Liver (tissue), 9 donors: ENCODE data around the gene LIMS1. TPM values are rescaled to one million over a fixed set of nuclear protein-coding genes. Genes with fewer than 3 reads are reported as not detected.

Source experiments
- DNase-seq: peaks from one replicate; pipeline ENCODE4 v3.0.0-alpha.2; 2017; ENCODE audit warnings: low spot score
- H3K27ac ChIP-seq, 2 donors: one replicate each; pipeline ENCODE4 v1.7.0; 2013; ENCODE audit warnings: inconsistent platforms in 2 of 2, low read length in 2 of 2, control low read depth in 1 of 2, low read depth in 1 of 2, mild to moderate bottlenecking in 1 of 2
- H3K27me3 ChIP-seq, 4 donors: one replicate each; pipeline versions ENCODE4 v1.6.1 to v1.7.0; 2013; ENCODE audit warnings: low read length in 3 of 4, inconsistent platforms in 1 of 4, mild to moderate bottlenecking in 1 of 4, moderate library complexity in 1 of 4; ENCODE audit not compliant: control insufficient read depth in 4 of 4, insufficient read depth in 4 of 4
- H3K36me3 ChIP-seq, 4 donors: one replicate each; pipeline versions ENCODE4 v1.6.1 to v1.7.0; 2013; ENCODE audit warnings: low read length in 3 of 4, mild to moderate bottlenecking in 3 of 4, low read depth in 1 of 4, moderate library complexity in 1 of 4; ENCODE audit not compliant: control insufficient read depth in 4 of 4, insufficient read depth in 3 of 4
- H3K4me1 ChIP-seq, 4 donors: one replicate each; pipeline versions ENCODE4 v1.6.1 to v1.7.0; 2013; ENCODE audit warnings: low read length in 3 of 4, mild to moderate bottlenecking in 3 of 4, moderate library complexity in 1 of 4; ENCODE audit not compliant: control insufficient read depth in 4 of 4, insufficient read depth in 4 of 4
- H3K4me3 ChIP-seq, 3 donors: one replicate each; pipeline versions ENCODE4 v1.6.1 to v1.7.0; 2013; ENCODE audit warnings: low read length in 3 of 3, control low read depth in 1 of 3, low read depth in 1 of 3, mild to moderate bottlenecking in 1 of 3
- H3K9ac ChIP-seq, 2 donors: one replicate each; pipeline ENCODE4 v1.7.0; 2013; ENCODE audit warnings: low read length in 2 of 2, mild to moderate bottlenecking in 2 of 2, moderate library complexity in 2 of 2, control low read depth in 1 of 2, low read depth in 1 of 2
- H3K9me3 ChIP-seq, 4 donors: one replicate each; pipeline versions ENCODE4 v1.6.1 to v1.7.0; 2013; ENCODE audit warnings: low read length in 3 of 4; ENCODE audit not compliant: control insufficient read depth in 4 of 4
- CTCF ChIP-seq: fragments of 150-350 bp; IDR thresholded peaks from 2 replicates; pipeline ENCODE4 v1.5.1; 2017; ENCODE audit warnings: improper control_type of control experiment, low read depth, low read length; ENCODE audit not compliant: missing input control
- EGR1 ChIP-seq, 2 donors: IDR thresholded peaks; 2 replicates each; pipeline ENCODE4 v1.6.1; 2016 to 2018; ENCODE audit warnings: antibody characterized with exemption in 2 of 2, low read depth in 2 of 2
- FOXA1 ChIP-seq: IDR thresholded peaks from 2 replicates; pipeline ENCODE4 v1.6.1; 2016; ENCODE audit warnings: antibody characterized with exemption
- GABPA ChIP-seq, 2 donors: IDR thresholded peaks in 1 of 2; conservative IDR thresholded peaks in 1 of 2; 2 replicates each; pipeline ENCODE4 v1.6.1; 2016; ENCODE audit warnings: antibody characterized with exemption in 2 of 2, mild to moderate bottlenecking in 1 of 2, moderate library complexity in 1 of 2
- HNF4A ChIP-seq, 2 donors: conservative IDR thresholded peaks; 2 replicates each; pipeline ENCODE4 v1.6.1; 2016; ENCODE audit warnings: antibody characterized with exemption in 2 of 2, mild to moderate bottlenecking in 2 of 2
- HNF4G ChIP-seq: IDR thresholded peaks from 2 replicates; pipeline ENCODE4 v1.6.1; 2016; ENCODE audit warnings: antibody characterized with exemption
- JUND ChIP-seq, 2 donors: IDR thresholded peaks; 2 replicates each; pipeline ENCODE4 v1.6.1; 2016; ENCODE audit warnings: antibody characterized with exemption in 2 of 2
- NR2F2 ChIP-seq: IDR thresholded peaks from 2 replicates; pipeline ENCODE4 v1.6.1; 2016; ENCODE audit warnings: antibody characterized with exemption
- RAD21 ChIP-seq, 2 donors: IDR thresholded peaks; 2 replicates each; pipeline ENCODE4 v1.6.1; 2016; ENCODE audit warnings: antibody characterized with exemption in 2 of 2, mild to moderate bottlenecking in 2 of 2
- RXRA ChIP-seq, 2 donors: IDR thresholded peaks; 2 replicates each; pipeline ENCODE4 v1.6.1; 2017 to 2018; ENCODE audit warnings: antibody characterized with exemption in 2 of 2, mild to moderate bottlenecking in 1 of 2
- SP1 ChIP-seq: IDR thresholded peaks from 2 replicates; pipeline ENCODE4 v1.6.1; 2018; ENCODE audit warnings: antibody characterized with exemption, mild to moderate bottlenecking
- TAF1 ChIP-seq: conservative IDR thresholded peaks from 2 replicates; pipeline ENCODE4 v1.6.1; 2016; ENCODE audit warnings: antibody characterized with exemption, mild to moderate bottlenecking
- YY1 ChIP-seq: IDR thresholded peaks from 2 replicates; pipeline ENCODE4 v1.6.1; 2016; ENCODE audit warnings: antibody characterized with exemption, mild to moderate bottlenecking
- WGBS: extraction: QIAGEN DNeasy Blood & Tissue Kit; methylation state at CpG from one replicate; pipeline ENCODE4 v1.1.7; 2013; 5-methylcytosine and 5-hydroxymethylcytosine counted together
- polyA plus RNA-seq, 2 donors: library from polyadenylated mRNA; stranded (reverse) in 1 of 2; unstranded in 1 of 2; fragments of 200-250 nt in 1 of 2; fragments of >200 nt in 1 of 2; fragmentation: Nextera tagmentation in 1 of 2; extraction: Ambion mirVana in 1 of 2; gene quantifications; one replicate each; pipeline versions ENCODE4 v1.2.1 to v1.2.3, GENCODE V29; 2013 to 2015
- total RNA-seq, 2 donors: library from RNA; depleted of rRNA; stranded (reverse); fragments of >200 nt; gene quantifications; one replicate each; pipeline ENCODE4 v1.2.3, GENCODE V29; 2014
- TF ChIP-seq, protein P1 (sequence below): IDR thresholded peaks from 2 replicates; pipeline ENCODE4 v1.6.1; 2016; ENCODE audit warnings: antibody characterized with exemption
- TF ChIP-seq, protein P2 (sequence below): IDR thresholded peaks from 2 replicates; pipeline ENCODE4 v1.6.1; 2016; ENCODE audit warnings: antibody characterized with exemption, mild to moderate bottlenecking
- TF ChIP-seq, protein P3 (sequence below): IDR thresholded peaks from 2 replicates; pipeline ENCODE4 v1.6.1; 2016; ENCODE audit warnings: antibody characterized with exemption
- TF ChIP-seq, protein P4 (sequence below): IDR thresholded peaks from 2 replicates; pipeline ENCODE4 v1.6.1; 2016; ENCODE audit warnings: antibody characterized with exemption
- donor health status: healthy.
- donor health status: healthy.
- donor health status: healthy.
- donor health status: healthy.
- donor health status: healthy.

LIMS1 gene
- total and polyA plus RNA-seq, 4 donors = 10.2 to 37.1 (median 22.1) TPM

DNA sequence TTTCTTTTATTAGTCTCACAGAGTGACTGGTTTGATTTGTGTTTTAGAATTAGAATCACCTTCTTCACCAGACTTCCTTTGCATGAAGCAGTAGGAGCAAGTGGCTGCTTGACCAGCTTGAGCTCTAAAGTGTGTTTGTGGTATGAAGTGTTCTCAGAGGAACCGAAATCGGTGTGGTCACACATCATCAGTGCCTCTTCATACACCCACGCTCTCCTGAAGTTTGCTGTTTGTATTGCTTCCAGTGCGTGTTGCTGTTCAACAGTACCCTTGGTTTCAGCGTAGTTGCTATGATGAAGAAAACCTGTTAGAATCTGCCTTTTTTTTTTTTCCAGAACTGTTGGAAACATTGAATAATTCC, 77.9 kb downstream of the LIMS1 start:
- no peak for DNase-seq
- H3K27ac ChIP-seq = no peak overlapping the region
- H3K27me3 ChIP-seq = no peaks in the 10 kb centered on the region
- H3K9me3 ChIP-seq = no peaks in the 10 kb centered on the region
- no peak overlapping the region for H3K9ac ChIP-seq
- WGBS = 86% methylated on average over 5 of the region's 5 CpGs
- H3K4me3 ChIP-seq = no peak overlapping the region
- no peaks in the 10 kb centered on the region for H3K4me1 ChIP-seq
- TF ChIP-seq, protein P1, sequence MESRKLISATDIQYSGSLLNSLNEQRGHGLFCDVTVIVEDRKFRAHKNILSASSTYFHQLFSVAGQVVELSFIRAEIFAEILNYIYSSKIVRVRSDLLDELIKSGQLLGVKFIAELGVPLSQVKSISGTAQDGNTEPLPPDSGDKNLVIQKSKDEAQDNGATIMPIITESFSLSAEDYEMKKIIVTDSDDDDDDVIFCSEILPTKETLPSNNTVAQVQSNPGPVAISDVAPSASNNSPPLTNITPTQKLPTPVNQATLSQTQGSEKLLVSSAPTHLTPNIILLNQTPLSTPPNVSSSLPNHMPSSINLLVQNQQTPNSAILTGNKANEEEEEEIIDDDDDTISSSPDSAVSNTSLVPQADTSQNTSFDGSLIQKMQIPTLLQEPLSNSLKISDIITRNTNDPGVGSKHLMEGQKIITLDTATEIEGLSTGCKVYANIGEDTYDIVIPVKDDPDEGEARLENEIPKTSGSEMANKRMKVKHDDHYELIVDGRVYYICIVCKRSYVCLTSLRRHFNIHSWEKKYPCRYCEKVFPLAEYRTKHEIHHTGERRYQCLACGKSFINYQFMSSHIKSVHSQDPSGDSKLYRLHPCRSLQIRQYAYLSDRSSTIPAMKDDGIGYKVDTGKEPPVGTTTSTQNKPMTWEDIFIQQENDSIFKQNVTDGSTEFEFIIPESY = no peak
- no peak for TF ChIP-seq SP1
- TF ChIP-seq RAD21 (IDR thresholded peaks at IDR 0.05) = no peak
- TF ChIP-seq, protein P2, sequence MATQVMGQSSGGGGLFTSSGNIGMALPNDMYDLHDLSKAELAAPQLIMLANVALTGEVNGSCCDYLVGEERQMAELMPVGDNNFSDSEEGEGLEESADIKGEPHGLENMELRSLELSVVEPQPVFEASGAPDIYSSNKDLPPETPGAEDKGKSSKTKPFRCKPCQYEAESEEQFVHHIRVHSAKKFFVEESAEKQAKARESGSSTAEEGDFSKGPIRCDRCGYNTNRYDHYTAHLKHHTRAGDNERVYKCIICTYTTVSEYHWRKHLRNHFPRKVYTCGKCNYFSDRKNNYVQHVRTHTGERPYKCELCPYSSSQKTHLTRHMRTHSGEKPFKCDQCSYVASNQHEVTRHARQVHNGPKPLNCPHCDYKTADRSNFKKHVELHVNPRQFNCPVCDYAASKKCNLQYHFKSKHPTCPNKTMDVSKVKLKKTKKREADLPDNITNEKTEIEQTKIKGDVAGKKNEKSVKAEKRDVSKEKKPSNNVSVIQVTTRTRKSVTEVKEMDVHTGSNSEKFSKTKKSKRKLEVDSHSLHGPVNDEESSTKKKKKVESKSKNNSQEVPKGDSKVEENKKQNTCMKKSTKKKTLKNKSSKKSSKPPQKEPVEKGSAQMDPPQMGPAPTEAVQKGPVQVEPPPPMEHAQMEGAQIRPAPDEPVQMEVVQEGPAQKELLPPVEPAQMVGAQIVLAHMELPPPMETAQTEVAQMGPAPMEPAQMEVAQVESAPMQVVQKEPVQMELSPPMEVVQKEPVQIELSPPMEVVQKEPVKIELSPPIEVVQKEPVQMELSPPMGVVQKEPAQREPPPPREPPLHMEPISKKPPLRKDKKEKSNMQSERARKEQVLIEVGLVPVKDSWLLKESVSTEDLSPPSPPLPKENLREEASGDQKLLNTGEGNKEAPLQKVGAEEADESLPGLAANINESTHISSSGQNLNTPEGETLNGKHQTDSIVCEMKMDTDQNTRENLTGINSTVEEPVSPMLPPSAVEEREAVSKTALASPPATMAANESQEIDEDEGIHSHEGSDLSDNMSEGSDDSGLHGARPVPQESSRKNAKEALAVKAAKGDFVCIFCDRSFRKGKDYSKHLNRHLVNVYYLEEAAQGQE = no peak
- TF ChIP-seq, protein P3, sequence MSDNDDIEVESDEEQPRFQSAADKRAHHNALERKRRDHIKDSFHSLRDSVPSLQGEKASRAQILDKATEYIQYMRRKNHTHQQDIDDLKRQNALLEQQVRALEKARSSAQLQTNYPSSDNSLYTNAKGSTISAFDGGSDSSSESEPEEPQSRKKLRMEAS = no peak
- H3K36me3 ChIP-seq = peaks cover 0 to 1% (median 0%) of the 10 kb centered on the region in 4 donors

DNA sequence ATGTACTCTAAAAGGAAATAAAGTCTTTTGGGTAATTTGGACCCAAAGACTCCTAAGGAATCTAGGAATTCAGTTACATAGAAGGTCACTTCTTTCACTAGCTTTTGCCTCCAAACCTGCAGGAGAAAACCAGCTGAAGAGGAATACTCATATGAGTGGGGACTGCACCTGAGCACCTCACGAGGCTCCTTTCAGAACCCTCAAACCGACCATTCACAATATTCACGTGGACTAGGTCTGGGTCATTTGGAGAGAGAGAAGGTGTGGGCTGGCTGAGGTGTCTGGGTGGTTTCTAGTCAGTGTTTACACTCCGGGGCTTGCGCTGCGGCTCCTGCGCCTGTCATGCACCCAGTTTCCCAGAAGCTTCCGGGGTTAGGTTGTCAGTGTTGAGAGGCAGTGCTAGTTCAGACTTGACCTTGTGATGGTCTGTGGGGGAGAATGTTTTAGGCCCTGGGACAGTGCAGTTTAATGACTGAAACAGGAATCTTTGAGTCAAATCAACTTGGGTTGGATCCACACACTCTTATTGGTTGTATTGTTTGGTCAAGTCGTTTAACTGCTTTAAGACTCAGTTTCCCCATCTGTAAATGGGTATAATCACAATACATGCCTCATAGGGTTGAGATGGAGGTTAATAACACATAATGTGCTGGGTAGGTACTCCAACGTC, 78.4 kb downstream of the LIMS1 start:
- Histone ChIP-seq H3K9me3 (no peaks in the 10 kb centered on the region), H3K36me3 (peaks cover 0 to 1% (median 0%) of the 10 kb centered on the region in 4 donors), H3K4me3 (no peak overlapping the region), H3K27me3 (no peaks in the 10 kb centered on the region), H3K27ac (no peak overlapping the region), H3K9ac (no peak overlapping the region), H3K4me1 (no peaks in the 10 kb centered on the region)
- DNase-seq = no peak
- TF ChIP-seq EGR1 (IDR thresholded peaks at IDR 0.05; ENCODE audit: low read depth in 2 of 2) (no peak), RAD21 (IDR thresholded peaks at IDR 0.05) (no peak), HNF4A (conservative IDR thresholded peaks at IDR 0.05) (no peak), FOXA1 (no peak), HNF4G (no peak), GABPA (IDR thresholded peaks at IDR 0.05 in 1 of 2, conservative IDR thresholded peaks at IDR 0.05 in 1 of 2) (no peak), RXRA (IDR thresholded peaks at IDR 0.05) (no peak), YY1 (no peak), NR2F2 (no peak), SP1 (no peak), TAF1 (no peak), JUND (IDR thresholded peaks at IDR 0.05) (no peak), CTCF (no peak)
- TF ChIP-seq, protein P3 = no peak
- TF ChIP-seq, protein P4, sequence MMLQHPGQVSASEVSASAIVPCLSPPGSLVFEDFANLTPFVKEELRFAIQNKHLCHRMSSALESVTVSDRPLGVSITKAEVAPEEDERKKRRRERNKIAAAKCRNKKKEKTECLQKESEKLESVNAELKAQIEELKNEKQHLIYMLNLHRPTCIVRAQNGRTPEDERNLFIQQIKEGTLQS = no peak
- TF ChIP-seq, protein P1 = no peak
- 80% methylated on average over 10 of the region's 10 CpGs for WGBS
